K562 treated with DMSO at 1 percent for 12 hours (cell line): Measurements from ENCODE around the gene FAM83F. TPM values are rescaled to one million over a fixed set of nuclear protein-coding genes. Genes with fewer than 3 reads are reported as not detected.

Experiments used
- total RNA-seq: library from RNA; unstranded; fragments of 300-600 nt; gene quantifications from 2 replicates; pipeline ENCODE4 v1.2.3, GENCODE V29; 2022; ENCODE audit not compliant: insufficient read depth

FAM83F gene
- not detected in 2 replicates for total RNA-seq

GRCh38 chr22:39994566-39995392 is at the start of gene FAM83F:
Gene FAM83F, plus strand, starts transcription at chr22:39994954. Its CDS starts 89 bp downstream, at chr22:39995043.

GRCh38 chr22:39959640-39960447 is 34.9 kb upstream of the FAM83F start, which contains the start of gene TMA7B:
Gene TMA7B, plus strand, starts transcription at chr22:39960397. Its CDS starts 3,978 bp downstream, at chr22:39964375.

Other genes with a start within 250 kb of the FAM83F start
- 0.68 and 2.0 TPM in 2 replicates for gene ENTHD1, start 101.2 kb upstream of the FAM83F start, total RNA-seq
- gene GRAP2, start 93.9 kb upstream of the FAM83F start, total RNA-seq, result 30.7 and 47.5 TPM in 2 replicates
- gene TMA7B, start 34.6 kb upstream of the FAM83F start, total RNA-seq, result 0.96 and 2.0 TPM in 2 replicates
- 0.94 and 4.8 TPM in 2 replicates for gene TNRC6B, start 183.0 kb downstream of the FAM83F start, total RNA-seq